22Rv1 (cell line): ENCODE results near the gene SELENBP1.
"Not testable (repeated sequence)": the region's sequence is repeated elsewhere in the genome, so short reads cannot be mapped to it uniquely, and the experiment has no call there.

Source experiments
- CTCF ChIP-seq: fragments of 450-650 bp; IDR thresholded peaks from 2 replicates; pipeline ENCODE4 v1.5.1; 2017; ENCODE audit warnings: mild to moderate bottlenecking
- ZFX ChIP-seq: fragments of 450-650 bp; IDR thresholded peaks from 2 replicates; pipeline ENCODE4 v1.6.1; 2017; ENCODE audit warnings: antibody characterized with exemption, borderline replicate concordance

- TF ChIP-seq CTCF, ZFX: not testable (repeated sequence)
Measured at GRCh38 chr1:151396265-151396664, 23.8 kb upstream of the SELENBP1 start.
